NCI-H1092 (cell line): ENCODE data around the gene HMGA1.
"Not testable (repeated sequence)": the region's sequence is repeated elsewhere in the genome, so short reads cannot be mapped to it uniquely, and the experiment has no call there.

Source experiments
- DNase-seq: peaks from one replicate; lab custom pipeline; 2025; lab: John Stamatoyannopoulos, UW

HMGA1 gene

GRCh38 chr6:34240329-34241248 is 3.9 kb downstream of the HMGA1 start:
- DNase-seq, result no peak

GRCh38 chr6:34241351-34242215 is 4.9 kb downstream of the HMGA1 start:
- DNase-seq, result no peak

- no peak for DNase-seq
Observed at GRCh38 chr6:34242252-34243130, 5.8 kb downstream of the HMGA1 start.

- no peak for DNase-seq
Observed at GRCh38 chr6:34243131-34243771, 6.6 kb downstream of the HMGA1 start.

GRCh38 chr6:34243901-34244884 is 7.5 kb downstream of the HMGA1 start:
- no peak for DNase-seq

- not testable (repeated sequence) for DNase-seq
Observed at GRCh38 chr6:34245032-34245760, 8.5 kb downstream of the HMGA1 start.

GRCh38 chr6:34245761-34246140 is 9.1 kb downstream of the HMGA1 start:
- DNase-seq, result not testable (repeated sequence)

GRCh38 chr6:34246249-34246562 is 9.5 kb downstream of the HMGA1 start:
- no peak for DNase-seq

GRCh38 chr6:34246563-34247391 is 10.1 kb downstream of the HMGA1 start:
- DNase-seq, result no peak

GRCh38 chr6:34247481-34248197 is 11.0 kb downstream of the HMGA1 start:
- no peak for DNase-seq

GRCh38 chr6:34248198-34248726 is 11.6 kb downstream of the HMGA1 start:
- DNase-seq, result no peak

GRCh38 chr6:34248727-34249468 is 12.2 kb downstream of the HMGA1 start, which contains the start of gene SMIM29:
Gene SMIM29, minus strand, starts transcription at chr6:34249006. Its CDS starts 1,215 bp downstream, at chr6:34247791.
- DNase-seq, result peak; percentile 88

GRCh38 chr6:34249469-34250261 is 13.0 kb downstream of the HMGA1 start:
- no peak for DNase-seq

GRCh38 chr6:34252395-34252794 is 15.7 kb downstream of the HMGA1 start:
- DNase-seq, result not testable (repeated sequence)

- no peak for DNase-seq
Observed at GRCh38 chr6:34259529-34260069, 22.9 kb downstream of the HMGA1 start.
